Endothelial cell of umbilical vein (primary cell): ENCODE measurements around the gene GPR87. TPM values are rescaled to one million over a fixed set of nuclear protein-coding genes. Genes with fewer than 3 reads are reported as not detected.

Experiments
- BruUV-seq: library from RNA; stranded (reverse); fragments of 400-500 nt; replicated peaks from 2 replicates; lab custom pipeline; 2021; lab: Mats Ljungman, UMichigan
- CTCF ChIA-PET: fragments of 300-600, 350-600 bp; sonication (Branson Sonifier 250); formaldehyde crosslinking; loops from one replicate; lab custom pipeline; 2021; ENCODE audit warnings: antibody characterized with exemption, inconsistent platforms; lab: Charles Lee
- POLR2A ChIA-PET: fragments of 300-600, 350-600 bp; sonication (Branson Sonifier 250); formaldehyde crosslinking; loops from one replicate; lab custom pipeline; 2021; ENCODE audit warnings: antibody characterized with exemption, inconsistent platforms; lab: Charles Lee
- DNase-seq: peaks from one replicate; pipeline ENCODE4 v3.0.0-alpha.2; 2011; ENCODE audit warnings: low read depth, low spot score
- FAIRE-seq: peaks from 2 replicates; lab custom pipeline; 2011; peaks lifted over from hg19 to GRCh38; lab: Jason Lieb, UNC
- H2AFZ ChIP-seq: 2 replicates; pipeline ENCODE4 v1.6.0; 2012; ENCODE audit warnings: low read depth, low read length, control low read depth, inconsistent platforms
- H3K27ac ChIP-seq: 2 replicates; pipeline ENCODE4 v1.5.1; 2011; ENCODE audit warnings: low read depth, mild to moderate bottlenecking, control low read depth, low read length, moderate library complexity; ENCODE audit not compliant: insufficient read depth
- H3K27me3 ChIP-seq, 2 experiments: 2 replicates each; pipeline versions ENCODE4 v1.6.0 to v1.6.1; 2011; ENCODE audit warnings: low read length in 2 of 2, mixed read lengths in 1 of 2; ENCODE audit not compliant: control insufficient read depth in 2 of 2, insufficient read depth in 2 of 2
- H3K36me3 ChIP-seq, 2 experiments: 2 replicates in 1 of 2; 3 replicates in 1 of 2; pipeline ENCODE4 v1.5.1; 2011; ENCODE audit warnings: low read length in 2 of 2, mild to moderate bottlenecking in 1 of 2, moderate library complexity in 1 of 2; ENCODE audit not compliant: control insufficient read depth in 2 of 2, insufficient read depth in 2 of 2; ENCODE audit errors: extremely low read depth in 1 of 2
- H3K4me1 ChIP-seq: 3 replicates; pipeline ENCODE4 v1.5.1; 2011; ENCODE audit warnings: mild to moderate bottlenecking, low read length; ENCODE audit not compliant: control insufficient read depth, insufficient read depth; ENCODE audit errors: extremely low read depth
- H3K4me2 ChIP-seq: 2 replicates; pipeline ENCODE4 v1.6.1; 2011; ENCODE audit warnings: low read length, control low read depth, mixed read lengths; ENCODE audit not compliant: insufficient read depth
- H3K4me3 ChIP-seq, 3 experiments: fragments of 200-600 bp in 1 of 3; sonication (generic), shearing (Covaris generic) in 1 of 3; replicated peaks in 1 of 3; 2 replicates each; pipeline ENCODE4 v1.5.1; 2011 to 2016; ENCODE audit warnings: control low read depth in 3 of 3, low read length in 3 of 3, mild to moderate bottlenecking in 2 of 3, inconsistent platforms in 1 of 3, low read depth in 1 of 3, moderate library complexity in 1 of 3; ENCODE audit not compliant: insufficient read depth in 1 of 3
- H3K79me2 ChIP-seq: 2 replicates; pipeline ENCODE4 v1.6.0; 2012; ENCODE audit warnings: low read length, inconsistent platforms; ENCODE audit not compliant: control insufficient read depth, insufficient read depth
- H3K9ac ChIP-seq: replicated peaks from 2 replicates; pipeline ENCODE3; 2011; ENCODE audit warnings: low read length, control low read depth; ENCODE audit not compliant: insufficient read depth; ENCODE audit errors: extremely low read depth
- H3K9me1 ChIP-seq: replicated peaks from 3 replicates; pipeline ENCODE4 v1.6.0; 2011; ENCODE audit warnings: mild to moderate bottlenecking, low read length; ENCODE audit not compliant: control insufficient read depth, insufficient read depth; ENCODE audit errors: extremely low read depth
- H3K9me3 ChIP-seq: replicated peaks from 2 replicates; pipeline ENCODE4 v1.5.1; 2012; ENCODE audit warnings: low read length, inconsistent platforms; ENCODE audit not compliant: control insufficient read depth, insufficient read depth
- H4K20me1 ChIP-seq: replicated peaks from 2 replicates; pipeline ENCODE3; 2011; ENCODE audit warnings: mild to moderate bottlenecking, low read length; ENCODE audit not compliant: control insufficient read depth, insufficient read depth; ENCODE audit errors: extremely low read depth
- CTCF ChIP-seq, 2 donors: IDR thresholded peaks; 1 replicate in 1 of 2; 2 replicates in 1 of 2; pipeline ENCODE4 v1.5.1; 2011; ENCODE audit warnings: low read length in 2 of 2, mild to moderate bottlenecking in 2 of 2, moderate library complexity in 2 of 2, control low read depth in 1 of 2, inconsistent platforms in 1 of 2, low read depth in 1 of 2; ENCODE audit not compliant: insufficient read depth in 1 of 2; ENCODE audit errors: extremely low read depth in 1 of 2
- FOS ChIP-seq: IDR thresholded peaks from 2 replicates; pipeline ENCODE4 v1.6.1; 2011; ENCODE audit warnings: mild to moderate bottlenecking, low read length, moderate library complexity, borderline replicate concordance; ENCODE audit not compliant: insufficient read depth
- JUN ChIP-seq: IDR thresholded peaks from 2 replicates; pipeline ENCODE4 v1.6.1; 2011; ENCODE audit warnings: borderline replicate concordance, low read depth; ENCODE audit not compliant: insufficient read length, insufficient read depth
- MYC ChIP-seq: IDR thresholded peaks from one replicate; pipeline ENCODE4 v1.6.1; 2011; ENCODE audit warnings: mild to moderate bottlenecking, low read depth, low read length
- POLR2AphosphoS5 ChIP-seq: IDR thresholded peaks from 2 replicates; pipeline ENCODE4 v1.6.1; 2012; ENCODE audit warnings: low read depth, mild to moderate bottlenecking, control low read depth, low read length, moderate library complexity; ENCODE audit not compliant: insufficient read depth
- dilution Hi-C: fragments of 300-500 bp; cut with MboI; formaldehyde crosslinking; loops from one replicate; pipeline ENCODE4 v1.15.0; 2019; ENCODE audit warnings: low sequenced_read_pairs; ENCODE audit not compliant: extremely low pct_ligation_motif_present
- intact Hi-C: fragments of 100-400 bp; cut with micrococcal nuclease; formaldehyde crosslinking; loops from one replicate; pipeline ENCODE4 v1.10.0; 2022
- polyA plus RNA-seq, 4 experiments: library from polyadenylated mRNA; depleted of rRNA in 3 of 4; stranded (reverse) in 3 of 4; unstranded in 1 of 4; fragments of >200 nt; gene quantifications; 2 replicates each; pipeline versions ENCODE4 v1.2.1 to v1.2.3, GENCODE V29; 2011 to 2012; ENCODE audit warnings: missing spikeins in 1 of 4
- total RNA-seq: library from RNA; stranded (reverse); gene quantifications from 2 replicates; pipeline ENCODE4 v1.2.3, GENCODE V29; 2021

GPR87 gene
- total and polyA plus RNA-seq, 2 donors (not counting 3 experiments of a cell fraction or from before 2014, with no cell fraction given) = not detected

DNA sequence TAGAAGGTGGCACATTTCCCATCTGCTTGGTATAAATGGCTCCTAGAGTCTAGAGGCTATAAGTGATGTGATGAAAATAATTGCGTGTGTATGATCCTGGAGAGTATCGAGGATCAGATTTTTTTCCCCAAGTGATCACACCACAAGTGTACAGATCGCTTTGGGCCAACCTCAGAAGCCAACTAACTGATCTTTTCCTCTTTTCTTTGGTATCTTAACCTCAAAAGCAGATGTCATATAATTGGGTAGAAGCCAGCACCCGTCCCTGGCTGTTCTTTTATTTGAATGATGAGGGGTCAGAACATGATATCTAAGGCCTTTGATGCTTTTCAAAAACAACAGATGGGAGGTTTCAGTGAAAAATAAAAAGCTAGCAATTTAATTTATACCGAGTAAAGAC is 41.5 kb downstream of the GPR87 start:
- Histone ChIP-seq H2AFZ (no peak overlapping the region), H3K4me3 (no peak overlapping the region), H3K9ac (no peak overlapping the region), H3K79me2 (no peaks in the 10 kb centered on the region), H3K27me3 (peaks cover 2 to 5% of the 10 kb centered on the region in 2 experiments), H3K36me3 (no peaks in the 10 kb centered on the region), H3K9me3 (no peaks in the 10 kb centered on the region), H3K27ac (no peak overlapping the region), H4K20me1 (no peaks in the 10 kb centered on the region), H3K4me1 (no peaks in the 10 kb centered on the region), H3K9me1 (no peaks in the 10 kb centered on the region), H3K4me2 (no peak overlapping the region)
- no peak for FAIRE-seq
- intact Hi-C loops (no loop called here), dilution Hi-C loops (no loop called here)
- BruUV-seq = no TSS peak
- POLR2A ChIA-PET = no interaction called here
- CTCF ChIA-PET = interaction anchor here (0.6 to 1.4 kb wide), 5 partner anchors 40 to 760 kb away, joined by 3 to 5 read pairs (median 3); no protein-coding TSS in a partner anchor
- no peak for DNase-seq
- no peak for TF ChIP-seq POLR2AphosphoS5
- TF ChIP-seq JUN = no peak
- no peak for TF ChIP-seq FOS
- no peak for TF ChIP-seq MYC

DNA sequence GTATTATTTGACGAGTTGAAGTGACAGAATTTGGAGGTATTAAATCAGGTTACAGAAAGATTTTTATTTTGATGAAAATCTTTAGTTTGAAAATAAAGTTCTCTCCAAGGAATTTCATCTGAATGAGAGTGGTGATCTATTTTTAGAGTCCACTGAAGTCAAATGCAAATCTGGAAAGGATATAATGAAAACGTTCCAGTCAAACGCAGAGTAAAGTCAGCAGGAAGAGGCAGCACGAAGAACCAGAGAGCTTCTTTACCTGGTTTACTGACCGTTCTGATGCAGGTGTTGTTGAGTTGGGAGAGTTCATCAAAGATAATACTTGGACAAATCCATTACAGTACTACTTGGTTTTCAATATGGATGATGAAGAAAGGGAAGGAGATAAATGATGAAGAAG is 47.0 kb downstream of the GPR87 start:
- DNase-seq = no peak
- dilution Hi-C loops (no loop called here), intact Hi-C loops (no loop called here)
- POLR2A ChIA-PET = no interaction called here
- no TSS peak for BruUV-seq
- Histone ChIP-seq H3K4me1 (no peaks in the 10 kb centered on the region), H3K9ac (no peak overlapping the region), H3K27ac (no peak overlapping the region), H2AFZ (no peak overlapping the region), H3K36me3 (no peaks in the 10 kb centered on the region), H3K79me2 (no peaks in the 10 kb centered on the region), H3K27me3 (peaks cover 2 to 4% of the 10 kb centered on the region in 2 experiments), H4K20me1 (no peaks in the 10 kb centered on the region), H3K9me1 (no peaks in the 10 kb centered on the region), H3K4me3 (no peak overlapping the region), H3K4me2 (no peak overlapping the region), H3K9me3 (no peaks in the 10 kb centered on the region)
- TF ChIP-seq POLR2AphosphoS5 (no peak), CTCF (IDR thresholded peaks at IDR 0.05; ENCODE audit: extremely low read depth in 1 of 2, insufficient read depth in 1 of 2, low read depth in 1 of 2, low read length in 2 of 2) (no peak), JUN (no peak), FOS (no peak)
- no peak for FAIRE-seq
- CTCF ChIA-PET = no interaction called here
